DMS114 treated with DMSO at 0.1 percent for 48 hours (cell line): ENCODE data around the gene PHF20.
"Not testable (repeated sequence)": the region's sequence is repeated elsewhere in the genome, so short reads cannot be mapped to it uniquely, and the experiment has no call there.

Source experiments
- DNase-seq: peaks from one replicate; lab custom pipeline; 2025; ENCODE audit not compliant: unreplicated experiment; lab: John Stamatoyannopoulos, UW

PHF20 gene

GRCh38 chr20:35968930-35969329 lies 197.1 kb downstream of the PHF20 start:
- no peak for DNase-seq

- DNase-seq = no peak
These were observed 200.2 kb downstream of the PHF20 start for GRCh38 chr20:35971981-35972380.

- no peak for DNase-seq
These were observed 200.6 kb downstream of the PHF20 start for GRCh38 chr20:35972462-35972861.

- DNase-seq = no peak
These were observed 202.4 kb downstream of the PHF20 start for GRCh38 chr20:35974256-35974655.

GRCh38 chr20:35975576-35976373 lies 204.0 kb downstream of the PHF20 start:
- no peak for DNase-seq

- no peak for DNase-seq
These were observed 206.3 kb downstream of the PHF20 start for GRCh38 chr20:35978041-35978513.

- DNase-seq = no peak
These were observed 207.7 kb downstream of the PHF20 start for GRCh38 chr20:35979544-35979943.

GRCh38 chr20:35981969-35982368 lies 210.2 kb downstream of the PHF20 start:
- DNase-seq = no peak

GRCh38 chr20:35984382-35984781 lies 212.6 kb downstream of the PHF20 start:
- no peak for DNase-seq

GRCh38 chr20:35985806-35986205 lies 214.0 kb downstream of the PHF20 start:
- no peak for DNase-seq

GRCh38 chr20:35988910-35989463 lies 217.2 kb downstream of the PHF20 start:
- no peak for DNase-seq

GRCh38 chr20:35991142-35991771 lies 219.4 kb downstream of the PHF20 start:
- no peak for DNase-seq

- peak; percentile 64 for DNase-seq
These were observed 221.0 kb downstream of the PHF20 start for GRCh38 chr20:35992713-35993335.

GRCh38 chr20:35994994-35995453 lies 223.2 kb downstream of the PHF20 start:
- peak; percentile 49 for DNase-seq

- not testable (repeated sequence) for DNase-seq
These were observed 224.7 kb downstream of the PHF20 start for GRCh38 chr20:35996492-35996891.
